Measurements from ENCODE around the gene TMTC4.

The TMTC4 gene

GRCh38 chr13:100646030-100646673 is 28.4 kb downstream of the TMTC4 start:
- Histone ChIP-seq H3K4me3 (ENCODE audit: low read depth in 1 of 2, low read length in 2 of 2) (no peak overlapping the region), H3K4me1 (ENCODE audit: insufficient read depth, low read length) (no peaks in the 10 kb centered on the region), H3K9me3 (ENCODE audit: low read length) (no peaks in the 10 kb centered on the region), H3K36me3 (ENCODE audit: insufficient read depth, low read length) (no peaks in the 10 kb centered on the region), H3K9ac (ENCODE audit: low read length) (no peak overlapping the region), H3K27me3 (ENCODE audit: control insufficient read depth in 1 of 2, insufficient read depth in 2 of 2, low read length in 2 of 2) (no peaks in the 10 kb centered on the region), H3K27ac (ENCODE audit: low read depth, low read length) (no peak overlapping the region)

DNA sequence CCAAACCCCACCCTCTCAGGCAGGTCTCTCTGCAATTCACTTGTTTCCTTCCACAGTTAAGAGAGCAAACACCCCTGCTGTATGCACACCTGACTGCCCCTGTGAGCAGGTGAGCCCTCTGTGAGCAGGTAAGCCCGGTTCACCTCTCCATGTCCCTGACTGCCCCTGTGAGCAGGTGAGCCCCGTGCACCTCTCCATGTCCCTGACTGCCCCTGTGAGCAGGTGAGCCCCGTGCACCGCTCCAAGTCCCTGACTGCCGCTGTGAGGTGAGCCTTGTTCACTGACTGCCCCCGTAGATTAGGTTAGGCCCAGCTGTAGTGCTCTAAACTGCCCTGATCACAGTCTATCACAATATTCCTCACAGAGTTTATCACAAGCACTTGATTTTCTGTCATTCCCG is 29.2 kb downstream of the TMTC4 start:
- H3K36me3 ChIP-seq (ENCODE audit: insufficient read depth, low read length): no peaks in the 10 kb centered on the region
- no peaks in the 10 kb centered on the region for H3K27me3 ChIP-seq (ENCODE audit: control insufficient read depth in 1 of 2, insufficient read depth in 2 of 2, low read length in 2 of 2)
- H3K4me1 ChIP-seq (ENCODE audit: insufficient read depth, low read length): no peaks in the 10 kb centered on the region
- H3K4me3 ChIP-seq (ENCODE audit: low read depth in 1 of 2, low read length in 2 of 2): no peak overlapping the region
- no peak overlapping the region for H3K9ac ChIP-seq (ENCODE audit: low read length)
- H3K27ac ChIP-seq (ENCODE audit: low read depth, low read length): no peak overlapping the region
- H3K9me3 ChIP-seq (ENCODE audit: low read length): no peaks in the 10 kb centered on the region

GRCh38 chr13:100644371-100644770 is 30.2 kb downstream of the TMTC4 start:
- no peak overlapping the region for H3K4me3 ChIP-seq (ENCODE audit: low read depth in 1 of 2, low read length in 2 of 2)
- no peak overlapping the region for H3K27ac ChIP-seq (ENCODE audit: low read depth, low read length)
- H3K9me3 ChIP-seq (ENCODE audit: low read length): no peaks in the 10 kb centered on the region
- no peaks in the 10 kb centered on the region for H3K36me3 ChIP-seq (ENCODE audit: insufficient read depth, low read length)
- no peaks in the 10 kb centered on the region for H3K4me1 ChIP-seq (ENCODE audit: insufficient read depth, low read length)
- H3K9ac ChIP-seq (ENCODE audit: low read length): no peak overlapping the region
- H3K27me3 ChIP-seq (ENCODE audit: control insufficient read depth in 1 of 2, insufficient read depth in 2 of 2, low read length in 2 of 2): no peaks in the 10 kb centered on the region

- Histone ChIP-seq H3K27ac (ENCODE audit: low read depth, low read length) (no peak overlapping the region), H3K4me3 (ENCODE audit: low read depth in 1 of 2, low read length in 2 of 2) (no peak overlapping the region), H3K36me3 (ENCODE audit: insufficient read depth, low read length) (peaks cover 26% of the 10 kb centered on the region), H3K27me3 (ENCODE audit: control insufficient read depth in 1 of 2, insufficient read depth in 2 of 2, low read length in 2 of 2) (no peaks in the 10 kb centered on the region), H3K9me3 (ENCODE audit: low read length) (no peaks in the 10 kb centered on the region), H3K9ac (ENCODE audit: low read length) (no peak overlapping the region), H3K4me1 (ENCODE audit: insufficient read depth, low read length) (no peaks in the 10 kb centered on the region)
These were observed 36.8 kb downstream of the TMTC4 start for GRCh38 chr13:100637796-100638195.

DNA sequence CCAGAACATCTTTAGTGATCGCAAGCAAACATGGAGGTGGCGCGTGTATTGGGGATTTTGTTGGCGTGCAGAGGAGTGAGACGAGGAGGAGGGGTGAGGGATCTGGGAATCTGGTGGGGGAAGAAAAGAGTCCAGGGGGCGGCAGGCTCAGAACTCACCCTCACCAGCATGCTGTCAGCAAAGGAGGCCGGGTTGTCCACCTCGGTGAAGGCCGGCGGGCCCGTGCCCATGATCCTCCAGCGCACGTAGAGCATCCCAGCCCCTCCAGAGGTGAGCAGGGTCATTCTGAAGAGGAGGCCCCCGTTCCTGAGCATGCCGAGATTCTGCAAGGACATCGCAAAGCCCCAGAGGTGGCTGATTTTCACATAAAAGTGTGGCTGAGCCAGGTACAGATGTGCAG is 37.2 kb downstream of the TMTC4 start:
- Histone ChIP-seq H3K4me1 (ENCODE audit: insufficient read depth, low read length) (no peaks in the 10 kb centered on the region), H3K27ac (ENCODE audit: low read depth, low read length) (no peak overlapping the region), H3K9me3 (ENCODE audit: low read length) (no peaks in the 10 kb centered on the region), H3K9ac (ENCODE audit: low read length) (no peak overlapping the region), H3K27me3 (ENCODE audit: control insufficient read depth in 1 of 2, insufficient read depth in 2 of 2, low read length in 2 of 2) (no peaks in the 10 kb centered on the region), H3K36me3 (ENCODE audit: insufficient read depth, low read length) (peaks cover 26% of the 10 kb centered on the region), H3K4me3 (ENCODE audit: low read depth in 1 of 2, low read length in 2 of 2) (no peak overlapping the region)

- no peak overlapping the region for H3K27ac ChIP-seq (ENCODE audit: low read depth, low read length)
- H3K4me3 ChIP-seq (ENCODE audit: low read depth in 1 of 2, low read length in 2 of 2): no peak overlapping the region
- no peak overlapping the region for H3K9ac ChIP-seq (ENCODE audit: low read length)
These were observed 38.2 kb downstream of the TMTC4 start for GRCh38 chr13:100636441-100636840.

GRCh38 chr13:100636004-100636403 is 38.6 kb downstream of the TMTC4 start:
- H3K4me3 ChIP-seq (ENCODE audit: low read depth in 1 of 2, low read length in 2 of 2): no peak overlapping the region
- H3K4me1 ChIP-seq (ENCODE audit: insufficient read depth, low read length): no peaks in the 10 kb centered on the region
- H3K9me3 ChIP-seq (ENCODE audit: low read length): no peaks in the 10 kb centered on the region
- H3K9ac ChIP-seq (ENCODE audit: low read length): no peak overlapping the region
- peaks cover 26% of the 10 kb centered on the region for H3K36me3 ChIP-seq (ENCODE audit: insufficient read depth, low read length)
- no peak overlapping the region for H3K27ac ChIP-seq (ENCODE audit: low read depth, low read length)
- no peaks in the 10 kb centered on the region for H3K27me3 ChIP-seq (ENCODE audit: control insufficient read depth in 1 of 2, insufficient read depth in 2 of 2, low read length in 2 of 2)

More at GRCh38 chr13:100636441-100636840, 38.2 kb downstream of the TMTC4 start:
- Histone ChIP-seq H3K36me3 (ENCODE audit: insufficient read depth, low read length) (peaks cover 26% of the 10 kb centered on the region), H3K27me3 (ENCODE audit: control insufficient read depth in 1 of 2, insufficient read depth in 2 of 2, low read length in 2 of 2) (no peaks in the 10 kb centered on the region), H3K9me3 (ENCODE audit: low read length) (no peaks in the 10 kb centered on the region), H3K4me1 (ENCODE audit: insufficient read depth, low read length) (no peaks in the 10 kb centered on the region)

- no peak overlapping the region for H3K4me3 ChIP-seq (ENCODE audit: low read depth in 1 of 2, low read length in 2 of 2)
- no peaks in the 10 kb centered on the region for H3K4me1 ChIP-seq (ENCODE audit: insufficient read depth, low read length)
- H3K9ac ChIP-seq (ENCODE audit: low read length): no peak overlapping the region
- peaks cover 26% of the 10 kb centered on the region for H3K36me3 ChIP-seq (ENCODE audit: insufficient read depth, low read length)
- H3K9me3 ChIP-seq (ENCODE audit: low read length): no peaks in the 10 kb centered on the region
- H3K27ac ChIP-seq (ENCODE audit: low read depth, low read length): no peak overlapping the region
- H3K27me3 ChIP-seq (ENCODE audit: control insufficient read depth in 1 of 2, insufficient read depth in 2 of 2, low read length in 2 of 2): no peaks in the 10 kb centered on the region
These were observed 39.9 kb downstream of the TMTC4 start for GRCh38 chr13:100634696-100635095.

DNA sequence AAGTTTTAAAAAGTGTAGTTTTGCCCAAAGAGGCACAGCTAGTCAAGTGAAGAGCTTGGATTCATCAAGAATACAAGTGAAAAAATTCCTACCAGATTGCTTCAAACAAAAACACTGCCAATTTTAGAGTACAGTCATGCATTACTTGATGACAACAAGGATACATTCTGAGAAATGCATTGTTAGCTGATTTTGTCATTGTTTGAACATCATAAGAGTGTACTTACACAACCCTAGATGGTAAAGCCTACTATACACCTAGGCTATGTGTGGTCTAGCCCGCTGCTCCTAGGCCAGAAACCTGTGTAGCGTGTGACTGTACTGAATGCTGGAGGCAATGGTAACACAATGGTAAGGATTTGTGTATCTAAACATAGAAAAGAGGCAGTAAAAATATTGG is 41.1 kb downstream of the TMTC4 start:
- Histone ChIP-seq H3K27ac (ENCODE audit: low read depth, low read length) (no peak overlapping the region), H3K4me3 (ENCODE audit: low read depth in 1 of 2, low read length in 2 of 2) (no peak overlapping the region), H3K9ac (ENCODE audit: low read length) (no peak overlapping the region), H3K36me3 (ENCODE audit: insufficient read depth, low read length) (peaks cover 21% of the 10 kb centered on the region), H3K27me3 (ENCODE audit: control insufficient read depth in 1 of 2, insufficient read depth in 2 of 2, low read length in 2 of 2) (no peaks in the 10 kb centered on the region), H3K9me3 (ENCODE audit: low read length) (no peaks in the 10 kb centered on the region), H3K4me1 (ENCODE audit: insufficient read depth, low read length) (no peaks in the 10 kb centered on the region)

DNA sequence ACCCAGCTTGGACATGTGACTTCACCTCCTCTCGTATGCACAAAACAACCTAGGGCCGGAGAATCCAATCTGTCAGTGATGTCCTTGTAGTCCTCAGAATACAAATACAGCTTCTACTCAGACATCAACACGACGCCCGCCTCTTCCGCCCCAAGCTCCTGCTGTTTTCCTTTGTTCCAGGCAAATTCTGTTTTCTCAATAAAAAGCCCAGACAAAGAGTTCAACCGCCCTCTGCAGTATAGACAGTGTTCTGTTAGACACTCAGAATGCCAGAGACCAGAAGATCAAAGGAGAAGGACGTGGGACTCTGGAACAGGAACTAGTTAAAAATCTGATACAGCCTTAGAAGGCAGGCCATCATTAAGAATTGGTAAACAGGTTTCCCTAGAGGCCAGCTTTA is 44.0 kb downstream of the TMTC4 start:
- Histone ChIP-seq H3K4me3 (ENCODE audit: low read depth in 1 of 2, low read length in 2 of 2) (no peak overlapping the region), H3K36me3 (ENCODE audit: insufficient read depth, low read length) (peaks cover 10% of the 10 kb centered on the region), H3K27me3 (ENCODE audit: control insufficient read depth in 1 of 2, insufficient read depth in 2 of 2, low read length in 2 of 2) (no peaks in the 10 kb centered on the region), H3K9ac (ENCODE audit: low read length) (no peak overlapping the region), H3K27ac (ENCODE audit: low read depth, low read length) (no peak overlapping the region), H3K4me1 (ENCODE audit: insufficient read depth, low read length) (no peaks in the 10 kb centered on the region), H3K9me3 (ENCODE audit: low read length) (no peaks in the 10 kb centered on the region)

DNA sequence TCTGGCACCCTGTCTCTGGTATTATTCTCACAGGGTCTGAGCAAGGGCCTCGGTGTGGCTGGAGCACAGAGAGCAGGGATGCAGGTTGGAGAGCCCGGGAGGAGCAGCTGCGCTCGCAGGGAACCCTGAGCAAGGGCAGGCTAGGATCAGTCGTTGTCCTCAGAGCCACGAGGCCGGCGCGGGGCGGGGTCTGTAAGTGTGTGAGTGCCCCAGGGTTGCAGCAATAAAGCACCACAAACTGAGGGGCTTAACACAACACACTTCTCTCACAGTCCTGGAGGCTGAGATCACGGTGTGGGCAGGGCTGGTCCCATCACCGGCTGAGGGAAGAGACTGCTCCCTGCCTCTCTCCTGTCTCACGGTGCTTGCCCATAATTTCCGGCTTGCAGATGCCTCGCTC is 47.5 kb downstream of the TMTC4 start:
- no peak overlapping the region for H3K27ac ChIP-seq (ENCODE audit: low read depth, low read length)
- no peaks in the 10 kb centered on the region for H3K27me3 ChIP-seq (ENCODE audit: control insufficient read depth in 1 of 2, insufficient read depth in 2 of 2, low read length in 2 of 2)
- no peaks in the 10 kb centered on the region for H3K9me3 ChIP-seq (ENCODE audit: low read length)
- H3K36me3 ChIP-seq (ENCODE audit: insufficient read depth, low read length): peaks cover 5% of the 10 kb centered on the region
- no peak overlapping the region for H3K4me3 ChIP-seq (ENCODE audit: low read depth in 1 of 2, low read length in 2 of 2)
- H3K9ac ChIP-seq (ENCODE audit: low read length): no peak overlapping the region
- no peaks in the 10 kb centered on the region for H3K4me1 ChIP-seq (ENCODE audit: insufficient read depth, low read length)

- no peak overlapping the region for H3K4me3 ChIP-seq (ENCODE audit: low read depth in 1 of 2, low read length in 2 of 2)
- no peaks in the 10 kb centered on the region for H3K4me1 ChIP-seq (ENCODE audit: insufficient read depth, low read length)
- no peaks in the 10 kb centered on the region for H3K9me3 ChIP-seq (ENCODE audit: low read length)
- H3K27ac ChIP-seq (ENCODE audit: low read depth, low read length): no peak overlapping the region
- peaks cover 10% of the 10 kb centered on the region for H3K36me3 ChIP-seq (ENCODE audit: insufficient read depth, low read length)
- no peak overlapping the region for H3K9ac ChIP-seq (ENCODE audit: low read length)
- H3K27me3 ChIP-seq (ENCODE audit: control insufficient read depth in 1 of 2, insufficient read depth in 2 of 2, low read length in 2 of 2): no peaks in the 10 kb centered on the region
These were observed 49.1 kb downstream of the TMTC4 start for GRCh38 chr13:100625447-100625846.
